Tibial artery (tissue), 4 donors: ENCODE data around the gene LMOD2.

Experiments used
- DNase-seq, 2 donors: peaks; one replicate each; pipeline ENCODE4 v3.0.0-alpha.2; 2019
- H3K27ac ChIP-seq, 2 donors: fragments of 200-600 bp; sonication (generic) in 1 of 2; 1 replicate in 1 of 2; 2 replicates in 1 of 2; pipeline ENCODE4 v1.5.1; 2018 to 2019; ENCODE audit warnings: mild to moderate bottlenecking in 1 of 2
- H3K27me3 ChIP-seq, 2 donors: fragments of 200-600 bp; sonication (generic) in 1 of 2; one replicate each; pipeline versions ENCODE4 v1.5.1 to v1.6.0; 2016 to 2019
- H3K36me3 ChIP-seq, 3 donors: fragments of 200-600 bp; sonication (generic) in 2 of 3; one replicate each; pipeline ENCODE4 v1.5.1; 2016 to 2019; ENCODE audit warnings: mild to moderate bottlenecking in 2 of 3
- H3K4me1 ChIP-seq, 4 donors: fragments of 200-600 bp; sonication (generic) in 2 of 4; 1 replicate in 3 of 4; 2 replicates in 1 of 4; pipeline ENCODE4 v1.5.1; 2016 to 2019
- H3K4me3 ChIP-seq, 2 donors: fragments of 200-600 bp; sonication (generic) in 1 of 2; 1 replicate in 1 of 2; 2 replicates in 1 of 2; pipeline ENCODE4 v1.5.1; 2018 to 2019; ENCODE audit warnings: mild to moderate bottlenecking in 2 of 2
- H3K9me3 ChIP-seq, 3 donors: fragments of 200-600 bp; sonication (generic) in 1 of 3; one replicate each; pipeline ENCODE4 v1.5.1; 2016 to 2019
- intact Hi-C: fragments of 100-400 bp; cut with DNase I; formaldehyde crosslinking; loops from one replicate; pipeline ENCODE4 v1.15.0; 2023; ENCODE audit warnings: low total_unique reads
- TF ChIP-seq, protein P1 (sequence below), 2 experiments: fragments of 200-600 bp in 1 of 2; fragments of 450-650 bp in 1 of 2; IDR thresholded peaks; one replicate each; pipeline ENCODE4 v1.5.1; 2017 to 2019; ENCODE audit warnings: antibody characterized with exemption in 2 of 2, mild to moderate bottlenecking in 1 of 2, moderate library complexity in 1 of 2

The LMOD2 gene

GRCh38 chr7:123635551-123636359 is 19.9 kb upstream of the LMOD2 start:
- no peaks in the 10 kb centered on the region for H3K9me3 ChIP-seq
- no peaks in the 10 kb centered on the region for H3K27me3 ChIP-seq
- intact Hi-C loops: no loop called here
- DNase-seq: no peak
- no peaks in the 10 kb centered on the region for H3K4me1 ChIP-seq
- no peak overlapping the region for H3K27ac ChIP-seq
- H3K4me3 ChIP-seq: no peak overlapping the region
- no peaks in the 10 kb centered on the region for H3K36me3 ChIP-seq
- TF ChIP-seq, protein P1, sequence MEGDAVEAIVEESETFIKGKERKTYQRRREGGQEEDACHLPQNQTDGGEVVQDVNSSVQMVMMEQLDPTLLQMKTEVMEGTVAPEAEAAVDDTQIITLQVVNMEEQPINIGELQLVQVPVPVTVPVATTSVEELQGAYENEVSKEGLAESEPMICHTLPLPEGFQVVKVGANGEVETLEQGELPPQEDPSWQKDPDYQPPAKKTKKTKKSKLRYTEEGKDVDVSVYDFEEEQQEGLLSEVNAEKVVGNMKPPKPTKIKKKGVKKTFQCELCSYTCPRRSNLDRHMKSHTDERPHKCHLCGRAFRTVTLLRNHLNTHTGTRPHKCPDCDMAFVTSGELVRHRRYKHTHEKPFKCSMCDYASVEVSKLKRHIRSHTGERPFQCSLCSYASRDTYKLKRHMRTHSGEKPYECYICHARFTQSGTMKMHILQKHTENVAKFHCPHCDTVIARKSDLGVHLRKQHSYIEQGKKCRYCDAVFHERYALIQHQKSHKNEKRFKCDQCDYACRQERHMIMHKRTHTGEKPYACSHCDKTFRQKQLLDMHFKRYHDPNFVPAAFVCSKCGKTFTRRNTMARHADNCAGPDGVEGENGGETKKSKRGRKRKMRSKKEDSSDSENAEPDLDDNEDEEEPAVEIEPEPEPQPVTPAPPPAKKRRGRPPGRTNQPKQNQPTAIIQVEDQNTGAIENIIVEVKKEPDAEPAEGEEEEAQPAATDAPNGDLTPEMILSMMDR (IDR thresholded peaks at IDR 0.05): no peak

DNA sequence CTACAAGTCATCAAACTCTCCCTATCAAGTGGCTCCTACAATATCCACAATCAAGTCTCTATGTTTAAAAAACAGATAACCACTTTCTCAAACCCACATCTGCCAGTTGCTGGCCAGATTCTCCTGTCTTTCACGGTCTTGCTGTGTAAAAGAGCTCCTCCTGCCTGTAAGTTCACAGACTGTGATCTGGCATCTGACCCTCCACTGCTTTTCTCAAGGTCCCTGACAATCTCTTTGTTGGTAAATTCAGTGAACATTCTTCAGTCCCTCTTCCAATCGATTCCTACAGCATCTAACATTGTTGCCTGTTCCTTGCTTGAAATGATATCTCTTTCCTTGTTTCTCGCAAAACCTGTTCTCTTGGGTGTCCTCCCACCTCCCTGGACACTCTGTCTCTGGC is 18.5 kb upstream of the LMOD2 start:
- H3K36me3 ChIP-seq: no peaks in the 10 kb centered on the region
- no peak overlapping the region for H3K27ac ChIP-seq
- no peak overlapping the region for H3K4me3 ChIP-seq
- intact Hi-C loops: no loop called here
- TF ChIP-seq, protein P1 (IDR thresholded peaks at IDR 0.05): no peak
- H3K27me3 ChIP-seq: no peaks in the 10 kb centered on the region
- DNase-seq: no peak
- no peaks in the 10 kb centered on the region for H3K9me3 ChIP-seq
- no peaks in the 10 kb centered on the region for H3K4me1 ChIP-seq

DNA sequence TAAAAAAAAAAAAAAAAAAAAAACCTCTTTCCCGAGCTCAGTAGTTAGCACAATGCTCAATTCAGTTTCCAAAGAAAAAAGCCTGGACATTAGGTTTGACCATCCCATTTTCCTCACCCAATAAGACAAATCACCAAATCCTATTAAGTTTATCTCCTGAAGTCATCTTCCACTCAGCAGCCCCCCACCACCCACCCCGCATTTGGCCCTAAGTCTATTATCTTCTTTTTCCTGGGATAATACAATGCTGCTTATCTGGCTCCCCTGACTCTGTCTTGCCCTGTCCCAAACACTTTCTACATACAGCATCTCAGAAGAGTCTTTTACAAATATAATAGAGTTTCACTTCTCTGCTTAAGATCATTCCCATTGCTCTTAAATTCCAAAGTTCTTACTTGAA is 17.8 kb upstream of the LMOD2 start:
- DNase-seq: no peak
- no peak overlapping the region for H3K4me3 ChIP-seq
- H3K27ac ChIP-seq: no peak overlapping the region
- H3K36me3 ChIP-seq: no peaks in the 10 kb centered on the region
- TF ChIP-seq, protein P1 (IDR thresholded peaks at IDR 0.05): no peak
- no peaks in the 10 kb centered on the region for H3K27me3 ChIP-seq
- H3K9me3 ChIP-seq: no peaks in the 10 kb centered on the region
- no peaks in the 10 kb centered on the region for H3K4me1 ChIP-seq
- intact Hi-C loops: no loop called here

GRCh38 chr7:123639631-123640030 is 16.0 kb upstream of the LMOD2 start:
- Histone ChIP-seq H3K27me3 (no peaks in the 10 kb centered on the region), H3K4me1 (peaks cover 0 to 11% (median 0%) of the 10 kb centered on the region in 4 donors), H3K4me3 (no peak overlapping the region), H3K36me3 (no peaks in the 10 kb centered on the region), H3K27ac (no peak overlapping the region), H3K9me3 (no peaks in the 10 kb centered on the region)
- TF ChIP-seq, protein P1 (IDR thresholded peaks at IDR 0.05): no peak
- DNase-seq: no peak
- intact Hi-C loops: no loop called here

DNA sequence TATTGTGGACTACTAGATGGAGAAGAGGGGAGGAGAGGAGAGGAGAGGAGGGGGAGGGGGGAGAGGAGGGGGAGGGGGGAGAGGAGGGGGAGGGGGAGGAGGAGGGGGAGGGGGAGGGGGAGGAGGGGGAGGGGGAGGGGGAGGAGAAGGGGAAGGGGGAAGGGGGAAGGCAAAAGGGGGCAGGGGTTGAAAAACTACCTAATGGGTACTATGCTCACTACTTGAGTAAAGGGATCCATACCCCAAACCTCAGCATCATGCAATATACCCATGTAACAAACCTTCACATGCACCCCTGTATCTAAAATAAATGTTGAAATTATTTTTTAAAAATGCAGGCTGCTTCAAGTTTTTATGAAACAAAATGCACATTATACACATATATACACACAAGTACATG is 15.1 kb upstream of the LMOD2 start:
- TF ChIP-seq, protein P1 (IDR thresholded peaks at IDR 0.05): no peak
- Histone ChIP-seq H3K9me3 (no peaks in the 10 kb centered on the region), H3K27ac (no peak overlapping the region), H3K27me3 (no peaks in the 10 kb centered on the region), H3K4me1 (peaks cover 0 to 19% (median 0%) of the 10 kb centered on the region in 4 donors), H3K4me3 (no peak overlapping the region), H3K36me3 (no peaks in the 10 kb centered on the region)
- DNase-seq: no peak
- intact Hi-C loops: no loop called here
